Activated CD4-positive, CD25-positive, alpha-beta regulatory T cell treated with anti-CD3 and anti-CD28 coated beads, Interleukin-2, amount 50 U/mL, for 24 hours (primary cell): Measurements from ENCODE around the gene DOCK1.
"Not testable (repeated sequence)": the region's sequence is repeated elsewhere in the genome, so short reads cannot be mapped to it uniquely, and the experiment has no call there.

Experiments used
- ATAC-seq, 2 donors: fragments of 150-1000 bp; cut with Tn5 transposase; one replicate each; pipeline ENCODE4 v1.10.0; 2021; ENCODE audit warnings: mild to moderate bottlenecking in 1 of 2, moderate library complexity in 1 of 2

Gene DOCK1

GRCh38 chr10:127293640-127294039 lies 388.4 kb downstream of the DOCK1 start:
- peak; percentile 28 to 66 for ATAC-seq

GRCh38 chr10:127296696-127297095 lies 391.5 kb downstream of the DOCK1 start:
- no peak for ATAC-seq

GRCh38 chr10:127298381-127298780 lies 393.2 kb downstream of the DOCK1 start:
- ATAC-seq = no peak

GRCh38 chr10:127299192-127299591 lies 394.0 kb downstream of the DOCK1 start:
- ATAC-seq = not testable (repeated sequence)

- no peak for ATAC-seq
These were observed 394.9 kb downstream of the DOCK1 start for GRCh38 chr10:127299956-127300689.

GRCh38 chr10:127300868-127301321 lies 395.7 kb downstream of the DOCK1 start:
- ATAC-seq = no peak

GRCh38 chr10:127302343-127302742 lies 397.1 kb downstream of the DOCK1 start:
- no peak for ATAC-seq

- ATAC-seq = no peak
These were observed 397.9 kb downstream of the DOCK1 start for GRCh38 chr10:127303105-127303504.

GRCh38 chr10:127303746-127304145 lies 398.5 kb downstream of the DOCK1 start:
- ATAC-seq = no peak

GRCh38 chr10:127306479-127306878 lies 401.3 kb downstream of the DOCK1 start:
- ATAC-seq = no peak

GRCh38 chr10:127307338-127307737 lies 402.1 kb downstream of the DOCK1 start:
- ATAC-seq = no peak

- ATAC-seq = no peak
These were observed 402.8 kb downstream of the DOCK1 start for GRCh38 chr10:127308031-127308430.

GRCh38 chr10:127309619-127310018 lies 404.4 kb downstream of the DOCK1 start:
- ATAC-seq = not testable (repeated sequence)

- ATAC-seq = no peak
These were observed 405.2 kb downstream of the DOCK1 start for GRCh38 chr10:127310430-127310829.

- no peak for ATAC-seq
These were observed 405.7 kb downstream of the DOCK1 start for GRCh38 chr10:127310923-127311322.

- ATAC-seq = no peak
These were observed 408.9 kb downstream of the DOCK1 start for GRCh38 chr10:127313996-127314700.

- no peak for ATAC-seq
These were observed 409.6 kb downstream of the DOCK1 start for GRCh38 chr10:127314797-127315196.

- no peak for ATAC-seq
These were observed 410.7 kb downstream of the DOCK1 start for GRCh38 chr10:127315888-127316287.

- no peak for ATAC-seq
These were observed 413.2 kb downstream of the DOCK1 start for GRCh38 chr10:127318396-127318795.

GRCh38 chr10:127319271-127319670 lies 414.0 kb downstream of the DOCK1 start:
- ATAC-seq = no peak

GRCh38 chr10:127319691-127320090 lies 414.5 kb downstream of the DOCK1 start:
- no peak for ATAC-seq

GRCh38 chr10:127320176-127320575 lies 414.9 kb downstream of the DOCK1 start:
- no peak for ATAC-seq

- ATAC-seq = no peak
These were observed 417.1 kb downstream of the DOCK1 start for GRCh38 chr10:127322286-127322685.

- ATAC-seq = no peak
These were observed 420.3 kb downstream of the DOCK1 start for GRCh38 chr10:127325506-127325905.
